ENCODE measurements around the gene GCLC.

DNA sequence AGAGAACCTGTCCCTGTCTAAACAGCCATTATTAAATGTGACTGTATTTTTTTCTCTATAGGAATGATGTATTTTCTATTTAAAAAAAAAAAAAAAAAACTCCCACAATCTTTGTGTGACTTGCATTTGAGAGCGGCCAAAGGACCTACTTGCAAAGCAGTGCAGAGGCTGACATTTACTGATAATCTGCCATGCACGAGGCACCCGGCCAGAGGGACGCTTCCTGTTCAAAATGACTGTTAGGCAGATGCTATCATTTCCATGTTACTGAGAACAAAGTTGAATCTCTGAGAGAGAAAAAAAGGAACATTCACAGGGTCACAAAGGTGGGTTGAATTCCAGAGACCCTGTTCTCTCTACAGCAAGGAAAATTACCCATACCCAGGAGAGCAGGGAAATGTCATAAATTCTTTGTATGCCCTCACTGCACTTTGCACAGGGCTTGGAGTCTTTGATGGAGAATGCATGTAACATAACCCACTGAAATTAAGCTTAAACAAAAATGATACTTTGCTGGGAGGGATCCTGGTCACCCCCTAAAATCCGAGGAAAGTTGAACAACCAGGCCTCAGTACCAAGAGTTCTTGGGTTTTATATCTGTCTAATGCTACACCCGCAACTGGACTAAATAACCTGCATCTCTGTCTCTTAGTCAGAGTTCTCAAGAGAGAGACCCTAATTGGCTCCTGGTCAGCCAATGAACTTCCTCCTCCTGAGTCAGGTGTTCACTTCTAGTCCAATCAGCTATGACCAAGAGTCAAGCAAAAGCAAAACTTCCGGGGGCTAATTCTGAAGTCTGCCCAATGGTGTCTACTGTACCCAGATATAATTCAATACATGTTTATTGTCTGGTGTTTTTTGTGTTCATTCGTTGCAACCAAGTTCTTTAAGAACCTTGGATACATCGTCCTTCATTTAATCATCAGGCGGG lies 61.2 kb downstream of the GCLC start:
- TF ChIP-seq CTCF (conservative IDR thresholded peaks at IDR 0.05; ENCODE audit: low read depth in 2 of 2) = no peak
- no peak for TF ChIP-seq ETS1 (IDR thresholded peaks at IDR 0.05)
- TF ChIP-seq POLR2AphosphoS5 (IDR thresholded peaks at IDR 0.05; ENCODE audit: low read depth) = no peak
- no peak for TF ChIP-seq EZH2 (IDR thresholded peaks at IDR 0.05; ENCODE audit: low read depth, unreplicated experiment)
- no peak for TF ChIP-seq EZH2phosphoT487 (IDR thresholded peaks at IDR 0.05; ENCODE audit: unreplicated experiment)
